Fibroblast of skin of scalp (primary cell): ENCODE results near the gene SNHG17.
"Not testable (repeated sequence)": the region's sequence is repeated elsewhere in the genome, so short reads cannot be mapped to it uniquely, and the experiment has no call there.

Experiments
- DNase-seq: peaks from one replicate; pipeline ENCODE4 v3.0.0-alpha.2; 2013

The SNHG17 gene

GRCh38 chr20:38418509-38419204 lies 16.5 kb downstream of the SNHG17 start:
- no peak for DNase-seq

- DNase-seq = no peak
Observed at GRCh38 chr20:38414769-38415450, 20.2 kb downstream of the SNHG17 start.

GRCh38 chr20:38412877-38413577 lies 22.1 kb downstream of the SNHG17 start:
- DNase-seq = peak; percentile 25

- DNase-seq = not testable (repeated sequence)
Observed at GRCh38 chr20:38407822-38408221, 27.3 kb downstream of the SNHG17 start.

- no peak for DNase-seq
Observed at GRCh38 chr20:38407321-38407720, 27.8 kb downstream of the SNHG17 start.

GRCh38 chr20:38406476-38406875 lies 28.7 kb downstream of the SNHG17 start:
- no peak for DNase-seq

GRCh38 chr20:38405132-38405531 lies 30.0 kb downstream of the SNHG17 start:
- DNase-seq = no peak

- no peak for DNase-seq
Observed at GRCh38 chr20:38404016-38404415, 31.1 kb downstream of the SNHG17 start.

- DNase-seq = no peak
Observed at GRCh38 chr20:38402816-38403215, 32.3 kb downstream of the SNHG17 start.

GRCh38 chr20:38402089-38402488 lies 33.0 kb downstream of the SNHG17 start:
- DNase-seq = no peak

GRCh38 chr20:38395751-38396395 lies 39.3 kb downstream of the SNHG17 start:
- not testable (repeated sequence) for DNase-seq

- DNase-seq = peak; percentile 18
Observed at GRCh38 chr20:38395165-38395564, 40.0 kb downstream of the SNHG17 start.

GRCh38 chr20:38393259-38393658 lies 41.9 kb downstream of the SNHG17 start:
- DNase-seq = no peak

- DNase-seq = no peak
Observed at GRCh38 chr20:38392356-38392755, 42.8 kb downstream of the SNHG17 start.

GRCh38 chr20:38387953-38388352 lies 47.2 kb downstream of the SNHG17 start:
- DNase-seq = no peak

GRCh38 chr20:38386851-38387250 lies 48.3 kb downstream of the SNHG17 start:
- no peak for DNase-seq

GRCh38 chr20:38386004-38386403 lies 49.1 kb downstream of the SNHG17 start:
- no peak for DNase-seq

- DNase-seq = no peak
Observed at GRCh38 chr20:38383147-38383546, 52.0 kb downstream of the SNHG17 start.

- not testable (repeated sequence) for DNase-seq
Observed at GRCh38 chr20:38377838-38378237, 57.3 kb downstream of the SNHG17 start.

- no peak for DNase-seq
Observed at GRCh38 chr20:38377039-38377685, 58.0 kb downstream of the SNHG17 start.

GRCh38 chr20:38373898-38374297 lies 61.2 kb downstream of the SNHG17 start:
- no peak for DNase-seq

- DNase-seq = no peak
Observed at GRCh38 chr20:38373231-38373867, 61.8 kb downstream of the SNHG17 start.
